ENCODE data around the gene ALG3. TPM values are rescaled to one million over a fixed set of nuclear protein-coding genes. Genes with fewer than 3 reads are reported as not detected.
A peak's percentile ranks its signal among the peaks of the same experiment; 100 is the strongest.

The ALG3 gene
- total and polyA plus RNA-seq, 9 of the 15 experiments (the other 6 are each of a cell fraction or from before 2014, with no cell fraction given) = 37.5 to 107 (median 80.1) TPM

- TF ChIP-seq MYC (IDR thresholded peaks at IDR 0.05; ENCODE audit: low read depth, low read length) = peak; percentile 97
- peak; percentile 78; the same call in 1 of the 2 replicates for TF ChIP-seq MYC (CRISPR knock-in tag; IDR thresholded peaks at IDR 0.05; ENCODE audit: borderline replicate concordance, low read depth)
- 0 out of 4 replicates have a peak, but pooled peaks of 1 of the 2 experiments have one; percentile 6 for TF ChIP-seq RCOR1 (IDR thresholded peaks at IDR 0.05; ENCODE audit: borderline replicate concordance in 1 of 2, low read depth in 2 of 2, low read length in 2 of 2)
- TF ChIP-seq C11orf30 (IDR thresholded peaks at IDR 0.05; ENCODE audit: low read depth) = peak; percentile 95
- TF ChIP-seq NFE2L1 (tag; IDR thresholded peaks at IDR 0.05; ENCODE audit: borderline replicate concordance, low read depth) = no peak
- no peak for TF ChIP-seq CREB3 (tag; conservative IDR thresholded peaks at IDR 0.05; ENCODE audit: low read depth)
- TF ChIP-seq MGA (IDR thresholded peaks at IDR 0.05) = no peak
- no peak for TF ChIP-seq ZNF778 (CRISPR knock-in tag; IDR thresholded peaks at IDR 0.05)
- peak; percentile 60 for TF ChIP-seq NFE2 (IDR thresholded peaks at IDR 0.05; ENCODE audit: low read depth)
- no peak for TF ChIP-seq ZNF316 (IDR thresholded peaks at IDR 0.05)
- TF ChIP-seq CAMTA2 (CRISPR knock-in tag; conservative IDR thresholded peaks at IDR 0.05) = no peak
- no peak for TF ChIP-seq RBM14 (IDR thresholded peaks at IDR 0.05; ENCODE audit: borderline replicate concordance, insufficient read depth, low read depth, low read length)
- TF ChIP-seq MAX (CRISPR knock-in tag; IDR thresholded peaks at IDR 0.05) = 0 out of 2 replicates have a peak, but pooled peaks have one; percentile 54
- peak; percentile 78 for TF ChIP-seq DIDO1 (tag; IDR thresholded peaks at IDR 0.05; ENCODE audit: low read depth)
- peak; percentile 94 for TF ChIP-seq SUPT5H (IDR thresholded peaks at IDR 0.05)
Observed at GRCh38 chr3:184248454-184249411, at the start of gene ALG3 (continued).

All from K562 (cell line).